ENCODE results near the gene PRKN.

DNA sequence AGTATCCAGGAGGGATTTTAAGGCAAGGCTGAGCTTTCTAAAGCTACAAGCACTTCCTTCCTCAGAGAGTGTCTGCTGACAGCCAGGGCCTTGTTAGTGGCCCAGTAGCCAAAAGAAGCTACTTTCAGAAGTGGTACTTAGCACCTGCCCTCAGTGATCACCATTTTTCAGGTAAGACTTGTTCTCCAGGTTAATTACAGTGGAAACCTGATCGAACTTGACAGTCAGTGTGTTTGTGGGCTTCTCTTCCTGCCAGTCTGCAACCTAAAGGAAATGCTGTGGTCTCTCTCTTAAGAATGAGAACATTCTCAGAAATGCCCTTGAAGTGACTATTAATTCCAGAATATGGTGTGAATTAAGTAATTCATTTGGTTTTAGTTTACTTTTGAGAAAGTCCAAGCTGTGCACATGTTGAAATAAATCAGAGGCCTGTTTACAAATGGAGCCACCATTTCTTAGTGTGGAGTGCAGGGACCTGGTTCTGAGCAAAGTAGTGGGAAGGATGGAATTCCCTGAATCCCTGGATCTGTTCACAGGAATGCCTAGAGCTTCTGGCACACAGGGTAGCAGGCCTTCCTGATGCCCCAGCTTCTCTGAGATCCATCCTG is 1268.5 kb downstream of the PRKN start:
- TF ChIP-seq POLR2A (IDR thresholded peaks at IDR 0.05): no peak
- TF ChIP-seq, protein P1, sequence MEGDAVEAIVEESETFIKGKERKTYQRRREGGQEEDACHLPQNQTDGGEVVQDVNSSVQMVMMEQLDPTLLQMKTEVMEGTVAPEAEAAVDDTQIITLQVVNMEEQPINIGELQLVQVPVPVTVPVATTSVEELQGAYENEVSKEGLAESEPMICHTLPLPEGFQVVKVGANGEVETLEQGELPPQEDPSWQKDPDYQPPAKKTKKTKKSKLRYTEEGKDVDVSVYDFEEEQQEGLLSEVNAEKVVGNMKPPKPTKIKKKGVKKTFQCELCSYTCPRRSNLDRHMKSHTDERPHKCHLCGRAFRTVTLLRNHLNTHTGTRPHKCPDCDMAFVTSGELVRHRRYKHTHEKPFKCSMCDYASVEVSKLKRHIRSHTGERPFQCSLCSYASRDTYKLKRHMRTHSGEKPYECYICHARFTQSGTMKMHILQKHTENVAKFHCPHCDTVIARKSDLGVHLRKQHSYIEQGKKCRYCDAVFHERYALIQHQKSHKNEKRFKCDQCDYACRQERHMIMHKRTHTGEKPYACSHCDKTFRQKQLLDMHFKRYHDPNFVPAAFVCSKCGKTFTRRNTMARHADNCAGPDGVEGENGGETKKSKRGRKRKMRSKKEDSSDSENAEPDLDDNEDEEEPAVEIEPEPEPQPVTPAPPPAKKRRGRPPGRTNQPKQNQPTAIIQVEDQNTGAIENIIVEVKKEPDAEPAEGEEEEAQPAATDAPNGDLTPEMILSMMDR (IDR thresholded peaks at IDR 0.05): no peak
- no peak for TF ChIP-seq EP300 (IDR thresholded peaks at IDR 0.05; ENCODE audit: low read depth)
- no peak for TF ChIP-seq POLR2AphosphoS5 (IDR thresholded peaks at IDR 0.05)
